Measurements from ENCODE around the gene FAM114A1. TPM values are rescaled to one million over a fixed set of nuclear protein-coding genes. Genes with fewer than 3 reads are reported as not detected.

Gene FAM114A1
- total RNA-seq, 1 donor from 2014 or later, result 33.9 TPM

DNA sequence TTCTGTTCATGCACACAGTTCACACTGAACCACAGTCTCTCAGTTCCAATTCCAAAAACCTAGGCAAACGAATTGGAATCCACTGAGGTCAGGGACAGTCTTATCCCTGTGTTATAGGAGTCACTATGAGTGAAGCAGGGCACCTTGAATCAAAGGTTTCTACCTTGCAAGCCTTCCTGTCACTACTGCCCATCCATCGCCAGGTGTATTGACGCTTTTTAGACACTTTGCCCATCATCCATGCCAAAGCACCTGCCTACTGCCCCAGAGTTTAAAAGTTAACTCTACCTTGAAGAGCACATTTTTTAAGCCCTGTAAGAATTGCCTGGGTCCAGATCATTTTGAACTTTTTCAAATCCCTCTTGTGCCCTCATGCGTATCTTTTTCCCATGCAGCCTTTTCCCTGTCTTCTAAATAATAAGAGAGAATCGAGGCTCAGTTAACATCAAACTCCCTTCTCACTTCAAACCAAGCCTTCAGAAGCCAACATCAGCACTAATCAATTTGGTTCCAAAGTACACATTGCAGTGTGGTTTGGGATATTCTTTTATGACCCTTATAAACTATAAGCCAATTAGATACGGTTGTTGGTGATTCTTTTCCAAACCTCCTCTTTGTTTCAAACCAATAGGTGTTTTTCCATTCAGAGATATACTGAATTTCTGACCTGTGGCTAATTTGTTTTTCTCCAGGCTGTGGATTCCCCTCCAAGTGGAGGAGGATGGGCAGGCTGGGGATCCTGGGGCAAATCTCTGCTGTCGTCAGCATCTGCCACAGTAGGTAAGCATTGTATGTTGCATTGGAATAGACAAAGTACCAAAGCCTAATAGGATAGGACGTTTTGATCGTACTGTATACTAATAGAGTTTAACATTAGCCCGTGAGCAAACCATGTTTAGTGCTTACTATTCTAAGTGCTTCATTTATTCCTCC is 23.7 kb downstream of the FAM114A1 start:
- H3K9me3 Mint-ChIP-seq, result no peaks in the 10 kb centered on the region
- H3K27me3 Mint-ChIP-seq, result no peaks in the 10 kb centered on the region
- H3K4me1 Mint-ChIP-seq (ENCODE audit: unreplicated experiment), result peaks cover 14% of the 10 kb centered on the region
- TF ChIP-seq, protein P1, sequence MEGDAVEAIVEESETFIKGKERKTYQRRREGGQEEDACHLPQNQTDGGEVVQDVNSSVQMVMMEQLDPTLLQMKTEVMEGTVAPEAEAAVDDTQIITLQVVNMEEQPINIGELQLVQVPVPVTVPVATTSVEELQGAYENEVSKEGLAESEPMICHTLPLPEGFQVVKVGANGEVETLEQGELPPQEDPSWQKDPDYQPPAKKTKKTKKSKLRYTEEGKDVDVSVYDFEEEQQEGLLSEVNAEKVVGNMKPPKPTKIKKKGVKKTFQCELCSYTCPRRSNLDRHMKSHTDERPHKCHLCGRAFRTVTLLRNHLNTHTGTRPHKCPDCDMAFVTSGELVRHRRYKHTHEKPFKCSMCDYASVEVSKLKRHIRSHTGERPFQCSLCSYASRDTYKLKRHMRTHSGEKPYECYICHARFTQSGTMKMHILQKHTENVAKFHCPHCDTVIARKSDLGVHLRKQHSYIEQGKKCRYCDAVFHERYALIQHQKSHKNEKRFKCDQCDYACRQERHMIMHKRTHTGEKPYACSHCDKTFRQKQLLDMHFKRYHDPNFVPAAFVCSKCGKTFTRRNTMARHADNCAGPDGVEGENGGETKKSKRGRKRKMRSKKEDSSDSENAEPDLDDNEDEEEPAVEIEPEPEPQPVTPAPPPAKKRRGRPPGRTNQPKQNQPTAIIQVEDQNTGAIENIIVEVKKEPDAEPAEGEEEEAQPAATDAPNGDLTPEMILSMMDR (conservative IDR thresholded peaks at IDR 0.05), result no peak
- DNase-seq (ENCODE audit: extremely low spot score, unreplicated experiment), result no peak
- peaks cover 25% of the 10 kb centered on the region for H3K36me3 Mint-ChIP-seq
- no peak overlapping the region for H3K4me3 Mint-ChIP-seq
- H3K27ac Mint-ChIP-seq, result no peak overlapping the region

- H3K4me1 Mint-ChIP-seq (ENCODE audit: unreplicated experiment), result peaks cover 5% of the 10 kb centered on the region
- H3K36me3 Mint-ChIP-seq, result peaks cover 26% of the 10 kb centered on the region
- H3K4me3 Mint-ChIP-seq, result no peak overlapping the region
- no peaks in the 10 kb centered on the region for H3K9me3 Mint-ChIP-seq
- no peak overlapping the region for H3K27ac Mint-ChIP-seq
- TF ChIP-seq, protein P1 (conservative IDR thresholded peaks at IDR 0.05), result no peak
- H3K27me3 Mint-ChIP-seq, result no peaks in the 10 kb centered on the region
- DNase-seq (ENCODE audit: extremely low spot score, unreplicated experiment), result no peak
These were observed 26.8 kb downstream of the FAM114A1 start for GRCh38 chr4:38894322-38894982.

DNA sequence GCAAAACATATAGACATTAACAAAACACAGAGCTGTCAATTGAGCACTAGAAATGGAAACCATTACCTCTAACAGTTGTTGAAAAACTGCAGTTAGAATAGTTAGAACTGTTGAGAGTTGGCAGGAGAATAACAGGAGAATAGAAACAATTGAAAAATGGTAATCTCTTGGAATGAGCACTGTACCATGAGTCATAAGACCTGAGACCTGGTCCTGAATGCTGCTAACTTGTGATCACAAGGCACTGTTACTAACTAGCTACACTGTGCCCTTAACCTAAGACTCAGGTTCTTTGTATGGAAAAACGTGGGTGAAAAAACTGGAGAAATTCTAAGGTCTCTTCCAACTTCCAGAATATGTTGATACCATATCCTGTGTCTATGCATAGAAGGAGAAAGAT is 29.3 kb downstream of the FAM114A1 start:
- TF ChIP-seq, protein P1 (conservative IDR thresholded peaks at IDR 0.05), result no peak

GRCh38 chr4:38898245-38898644 is 30.6 kb downstream of the FAM114A1 start:
- DNase-seq (ENCODE audit: extremely low spot score, unreplicated experiment), result no peak
- peaks cover 16% of the 10 kb centered on the region for H3K36me3 Mint-ChIP-seq
- H3K27me3 Mint-ChIP-seq, result no peaks in the 10 kb centered on the region
- no peaks in the 10 kb centered on the region for H3K9me3 Mint-ChIP-seq
- TF ChIP-seq, protein P1 (conservative IDR thresholded peaks at IDR 0.05), result no peak
- no peak overlapping the region for H3K27ac Mint-ChIP-seq
- no peaks in the 10 kb centered on the region for H3K4me1 Mint-ChIP-seq (ENCODE audit: unreplicated experiment)
- H3K4me3 Mint-ChIP-seq, result no peak overlapping the region

More for the DNA sequence above, 29.3 kb downstream of the FAM114A1 start:
- no peak for DNase-seq (ENCODE audit: extremely low spot score, unreplicated experiment)
- Mint-ChIP-seq H3K4me1 (ENCODE audit: unreplicated experiment) (no peaks in the 10 kb centered on the region), H3K9me3 (no peaks in the 10 kb centered on the region), H3K27me3 (no peaks in the 10 kb centered on the region), H3K4me3 (no peak overlapping the region), H3K36me3 (peaks cover 20% of the 10 kb centered on the region), H3K27ac (no peak overlapping the region)

- no peak overlapping the region for H3K27ac Mint-ChIP-seq
- H3K36me3 Mint-ChIP-seq, result peaks cover 18% of the 10 kb centered on the region
- no peaks in the 10 kb centered on the region for H3K27me3 Mint-ChIP-seq
- TF ChIP-seq, protein P1 (conservative IDR thresholded peaks at IDR 0.05), result no peak
- no peak overlapping the region for H3K4me3 Mint-ChIP-seq
- no peaks in the 10 kb centered on the region for H3K9me3 Mint-ChIP-seq
- no peak for DNase-seq (ENCODE audit: extremely low spot score, unreplicated experiment)
- peaks cover 13% of the 10 kb centered on the region for H3K4me1 Mint-ChIP-seq (ENCODE audit: unreplicated experiment)
These were observed 34.6 kb downstream of the FAM114A1 start for GRCh38 chr4:38902221-38902620.
